HepG2 (cell line): ENCODE data around the gene CERT1. TPM values are rescaled to one million over a fixed set of nuclear protein-coding genes. Genes with fewer than 3 reads are reported as not detected.

Experiments
- ATAC-seq: fragments of 200-7000 bp; cut with Tn5 transposase; 3 replicates; pipeline ENCODE4 v1.9.1; 2020; ENCODE audit warnings: mild to moderate bottlenecking, moderate library complexity
- Bru-seq: library from RNA; stranded (reverse); fragments of 400-500 nt; gene quantifications from one replicate; lab custom pipeline; 2021; lab: Mats Ljungman, UMichigan
- BruChase-seq, 2 experiments: library from RNA; stranded (reverse); fragments of 400-500 nt; gene quantifications; one replicate each; lab custom pipeline; 2021; lab: Mats Ljungman, UMichigan
- BruUV-seq: library from RNA; stranded (reverse); fragments of 400-500 nt; replicated peaks from 2 replicates; lab custom pipeline; 2021; lab: Mats Ljungman, UMichigan
- CTCF ChIA-PET: fragments of 300-600 bp; formaldehyde crosslinking; extraction: SDS; loops from one replicate; lab custom pipeline; 2021; ENCODE audit warnings: low total read pairs, inconsistent platforms, low intra/inter-chr PET ratio; lab: Yijun Ruan, JAX
- POLR2A ChIA-PET: fragments of 350-600 bp; sonication (Branson Sonifier 250); formaldehyde crosslinking; loops from one replicate; lab custom pipeline; 2020; ENCODE audit warnings: antibody characterized with exemption, inconsistent platforms; lab: Yijun Ruan, JAX
- DNase-seq: peaks from one replicate; pipeline ENCODE4 v3.0.0-alpha.2; 2015; ENCODE audit warnings: low spot score
- FAIRE-seq: peaks from 3 replicates; lab custom pipeline; 2011; peaks lifted over from hg19 to GRCh38; lab: Jason Lieb, UNC
- H2AFZ ChIP-seq: one replicate; pipeline ENCODE4 v1.6.1; 2011; ENCODE audit warnings: low read length, inconsistent platforms
- H3K27ac ChIP-seq: fragments of 300-600 bp; 3 replicates; pipeline ENCODE4 v1.8.0; 2011; ENCODE audit warnings: mixed run types, mild to moderate bottlenecking, mixed read lengths, low read length, inconsistent platforms; ENCODE audit not compliant: insufficient read depth; ENCODE audit errors: extremely low read length
- H3K27me3 ChIP-seq, 2 experiments: fragments of 200-600 bp in 1 of 2; 2 replicates in 1 of 2; 3 replicates in 1 of 2; pipeline versions ENCODE4 v1.6.0 to v1.8.0; 2011; ENCODE audit warnings: low read length in 2 of 2, mild to moderate bottlenecking in 2 of 2, moderate library complexity in 2 of 2, inconsistent platforms in 1 of 2; ENCODE audit not compliant: insufficient read depth in 2 of 2, control insufficient read depth in 1 of 2
- H3K36me3 ChIP-seq, 2 experiments: fragments of 200-600 bp in 1 of 2; replicated peaks in 1 of 2; 2 replicates in 1 of 2; 3 replicates in 1 of 2; pipeline versions ENCODE4 v1.5.1 to v1.8.0; 2011; ENCODE audit warnings: low read length in 2 of 2, inconsistent platforms in 1 of 2; ENCODE audit not compliant: insufficient read depth in 2 of 2, control insufficient read depth in 1 of 2
- H3K4me1 ChIP-seq: 2 replicates; pipeline ENCODE4 v1.5.1; 2012; ENCODE audit warnings: low read length, inconsistent platforms; ENCODE audit not compliant: insufficient read depth
- H3K4me2 ChIP-seq: 2 replicates; pipeline ENCODE4 v1.6.0; 2011; ENCODE audit warnings: low read depth, low read length, inconsistent platforms
- H3K4me3 ChIP-seq, 3 experiments: fragments of 200-600 bp in 1 of 3; sonication (generic), shearing (Covaris generic) in 1 of 3; replicated peaks in 1 of 3; 2 replicates each; pipeline ENCODE4 v1.5.1; 2011 to 2016; ENCODE audit warnings: low read length in 3 of 3, inconsistent platforms in 2 of 3, low read depth in 2 of 3, mild to moderate bottlenecking in 2 of 3, control low read depth in 1 of 3, mixed read lengths in 1 of 3; ENCODE audit not compliant: insufficient read depth in 1 of 3
- H3K79me2 ChIP-seq: one replicate; pipeline ENCODE4 v1.6.1; 2011; ENCODE audit warnings: low read length, inconsistent platforms; ENCODE audit not compliant: insufficient read depth
- H3K9ac ChIP-seq: 2 replicates; pipeline ENCODE4 v1.6.0; 2011; ENCODE audit warnings: mild to moderate bottlenecking, low read depth, low read length, inconsistent platforms; ENCODE audit not compliant: insufficient read depth
- H3K9me3 ChIP-seq: 2 replicates; pipeline ENCODE4 v1.5.1; 2012; ENCODE audit warnings: mild to moderate bottlenecking, low read length
- H4K20me1 ChIP-seq: 2 replicates; pipeline ENCODE4 v1.6.0; 2011; ENCODE audit warnings: inconsistent platforms, mild to moderate bottlenecking, low read length, moderate library complexity; ENCODE audit not compliant: insufficient read depth
- ARID5B ChIP-seq: IDR thresholded peaks from 2 replicates; pipeline ENCODE4 v1.4.0; 2020; ENCODE audit warnings: mild to moderate bottlenecking, missing genetic modification reagents
- BCL6 ChIP-seq: IDR thresholded peaks from 2 replicates; pipeline ENCODE4 v1.6.1; 2016; ENCODE audit warnings: missing genetic modification reagents, missing compliant biosample characterization
- FLYWCH1 ChIP-seq: sonication (generic); formaldehyde crosslinking; IDR thresholded peaks from 2 replicates; pipeline ENCODE4 v1.8.1; 2023; ENCODE audit warnings: mild to moderate bottlenecking, missing genetic modification reagents
- HMGA1 ChIP-seq: sonication (generic); formaldehyde crosslinking; conservative IDR thresholded peaks from 2 replicates; pipeline ENCODE4 v1.4.0; 2020; ENCODE audit warnings: missing genetic modification reagents
- HNRNPUL1 ChIP-seq: fragments of 200-400 bp; formaldehyde crosslinking; IDR thresholded peaks from 2 replicates; pipeline ENCODE4 v1.6.1; 2017; ENCODE audit warnings: low read depth, mild to moderate bottlenecking, low read length, moderate library complexity
- ISL2 ChIP-seq: sonication (generic); formaldehyde crosslinking; IDR thresholded peaks from 2 replicates; pipeline ENCODE4 v1.5.0; 2020; ENCODE audit warnings: missing genetic modification reagents
- NCOA2 ChIP-seq: sonication (generic); formaldehyde crosslinking; IDR thresholded peaks from 2 replicates; pipeline ENCODE4 v1.8.0; 2022; ENCODE audit warnings: inconsistent platforms
- PAX8 ChIP-seq: sonication (generic); formaldehyde crosslinking; IDR thresholded peaks from 2 replicates; pipeline ENCODE4 v1.8.0; 2022; ENCODE audit warnings: mild to moderate bottlenecking, missing genetic modification reagents, borderline replicate concordance
- ZFP82 ChIP-seq: sonication (generic); formaldehyde crosslinking; IDR thresholded peaks from 2 replicates; pipeline ENCODE4 v1.5.1; 2020; ENCODE audit warnings: mild to moderate bottlenecking, missing genetic modification reagents, borderline replicate concordance
- ZMYM4 ChIP-seq: sonication (generic); formaldehyde crosslinking; IDR thresholded peaks from 2 replicates; pipeline ENCODE4 v1.8.1; 2023; ENCODE audit warnings: mild to moderate bottlenecking, missing genetic modification reagents
- ZNF563 ChIP-seq: sonication (generic); formaldehyde crosslinking; IDR thresholded peaks from 2 replicates; pipeline ENCODE4 v1.8.0; 2022; ENCODE audit warnings: mild to moderate bottlenecking, moderate library complexity, missing genetic modification reagents
- ZNF616 ChIP-seq: sonication (generic); formaldehyde crosslinking; IDR thresholded peaks from 2 replicates; pipeline ENCODE4 v1.5.0; 2020; ENCODE audit warnings: low read depth, mild to moderate bottlenecking, missing genetic modification reagents
- WGBS: methylation state at CpG from one replicate; pipeline ENCODE4 v1.1.6; 2017; ENCODE audit warnings: low lambda C conversion rate; 5-methylcytosine and 5-hydroxymethylcytosine counted together
- in situ Hi-C: cut with HindIII; loops from 2 replicates; pipeline ENCODE4 v1.10.0; 2017; ENCODE audit warnings: low pct_unique_long_range_greater_than_20kb; ENCODE audit not compliant: extremely low pct_ligation_motif_present
- intact Hi-C: fragments of 100-400 bp; cut with micrococcal nuclease; formaldehyde crosslinking; loops from one replicate; pipeline ENCODE4 v1.10.0; 2022; ENCODE audit not compliant: unreplicated experiment
- long read RNA-seq, 2 experiments: library from RNA in 1 of 2; library from polyadenylated mRNA in 1 of 2; stranded (forward) in 1 of 2; unstranded in 1 of 2; transcript quantifications; one replicate each; pipeline ENCODE4 v2.0.0, GENCODE V29; 2019 to 2022
- polyA minus RNA-seq, 3 experiments: library from RNA; depleted of rRNA, polyadenylated mRNA; stranded (reverse); fragments of >200 nt; gene quantifications; 2 replicates each; pipeline ENCODE4 v1.2.3, GENCODE V29; 2011; ENCODE audit warnings: low replicate concordance in 1 of 3
- polyA plus RNA-seq, 8 experiments: library from polyadenylated mRNA; depleted of rRNA in 3 of 8; stranded (reverse) in 7 of 8; unstranded in 1 of 8; fragments of >200 nt; fragmentation: Illumina TruSeq in 4 of 8; extraction: Trizol in 4 of 8; gene quantifications; 2 replicates each; pipeline versions ENCODE4 v1.2.1 to v1.2.3, GENCODE V29; 2011 to 2016; ENCODE audit warnings: low read depth in 4 of 8, missing spikeins in 1 of 8, mixed read lengths in 1 of 8; ENCODE audit not compliant: insufficient read depth in 1 of 8
- total RNA-seq, 5 experiments: library from RNA; depleted of rRNA; stranded (reverse); fragments of >200 nt; fragmentation: Illumina TruSeq; extraction: Trizol; gene quantifications; 2 replicates each; pipeline ENCODE4 v1.2.3, GENCODE V29; 2016; ENCODE audit warnings: low read depth in 1 of 5

Gene CERT1
- 12.7 and 23.6 TPM in 2 replicates for total RNA-seq (2016; rRNA removed; fragmentation: Illumina TruSeq; extraction: Trizol)
- total RNA-seq (2016; cell fraction: cytosol; rRNA removed; fragmentation: Illumina TruSeq; extraction: Trizol; ENCODE audit: low read depth), result 6.2 and 10.7 TPM in 2 replicates
- total RNA-seq (2016; cell fraction: insoluble cytoplasmic fraction; rRNA removed; fragmentation: Illumina TruSeq; extraction: Trizol), result 12.7 and 24.8 TPM in 2 replicates
- 6.2 and 7.1 TPM in 2 replicates for total RNA-seq (2016; cell fraction: membrane; rRNA removed; fragmentation: Illumina TruSeq; extraction: Trizol)
- 17.7 and 20.0 TPM in 2 replicates for total RNA-seq (2016; cell fraction: nucleus; rRNA removed; fragmentation: Illumina TruSeq; extraction: Trizol)
- polyA plus RNA-seq (2011; rRNA removed), result 8.2 and 8.6 TPM in 2 replicates
- polyA plus RNA-seq (2011; cell fraction: cytosol; rRNA removed), result 3.4 and 4.2 TPM in 2 replicates
- polyA plus RNA-seq (2011; cell fraction: nucleus; rRNA removed), result 9.5 and 10.2 TPM in 2 replicates
- polyA plus RNA-seq (2012), result 15.3 and 20.7 TPM in 2 replicates
- polyA plus RNA-seq (2016; cell fraction: cytosol; fragmentation: Illumina TruSeq; extraction: Trizol; ENCODE audit: low read depth), result 0.44 and 0.67 TPM in 2 replicates
- polyA plus RNA-seq (2016; cell fraction: insoluble cytoplasmic fraction; fragmentation: Illumina TruSeq; extraction: Trizol; ENCODE audit: low read depth), result 19.8 and 21.8 TPM in 2 replicates
- 2.1 and 2.8 TPM in 2 replicates for polyA plus RNA-seq (2016; cell fraction: membrane; fragmentation: Illumina TruSeq; extraction: Trizol; ENCODE audit: low read depth)
- polyA plus RNA-seq (2016; cell fraction: nucleus; fragmentation: Illumina TruSeq; extraction: Trizol; ENCODE audit: insufficient read depth, low read depth), result 17.9 and 18.3 TPM in 2 replicates
- polyA minus RNA-seq (2011; rRNA and poly(A)+ RNA removed; ENCODE audit: low replicate concordance), result 11.3 and 12.2 TPM in 2 replicates
- 14.3 and 17.3 TPM in 2 replicates for polyA minus RNA-seq (2011; cell fraction: cytosol; rRNA and poly(A)+ RNA removed)
- polyA minus RNA-seq (2011; cell fraction: nucleus; rRNA and poly(A)+ RNA removed), result 46.6 and 47.9 TPM in 2 replicates
- Bru-seq, nascent RNA, result percentile 80 among the genes with signal in this experiment
- percentile 72 among the genes with signal in this experiment for BruChase-seq, experiment 1, labeled RNA remaining after a 6-hour chase
- percentile 72 among the genes with signal in this experiment for BruChase-seq, experiment 2, labeled RNA remaining after a 2-hour chase
- long read RNA-seq, experiment 1, partial matches to known transcripts, result 1 of 5 reads
- long read RNA-seq, experiment 1, other reads (novel, unspliced or antisense), result 2 of 5 reads
- long read RNA-seq, experiment 2, partial matches to known transcripts, result 0 of 18 reads
- long read RNA-seq, experiment 2, other reads (novel, unspliced or antisense), result 14 of 18 reads

GRCh38 chr5:75511435-75512382 lies at the start of gene CERT1, which contains the start of gene POLK:
TSS of gene CERT1 (minus strand) at chr5:75511629. CDS start at chr5:75511207, 422 bp downstream.
TSS of gene POLK (plus strand) at chr5:75511891.
- CTCF ChIA-PET, result no interaction called here
- intact Hi-C loops, result loop anchor here (10.0 kb wide), 1 partner anchor 173 kb away; no protein-coding TSS in a partner anchor
- TF ChIP-seq PAX8 (CRISPR knock-in tag) (no peak), ZFP82 (no peak), ISL2 (CRISPR knock-in tag) (no peak), HMGA1 (CRISPR knock-in tag) (no peak), ZNF616 (CRISPR knock-in tag) (no peak), FLYWCH1 (CRISPR knock-in tag) (no peak), ARID5B (CRISPR knock-in tag) (no peak), BCL6 (CRISPR knock-in tag) (peak; percentile 30), HNRNPUL1 (no peak), ZMYM4 (CRISPR knock-in tag) (peak; percentile 73; the same call in 1 of the 2 replicates), NCOA2 (CRISPR knock-in tag) (no peak; the same call in 1 of the 2 replicates), ZNF563 (CRISPR knock-in tag) (no peak; the same call in 1 of the 2 replicates)

More at GRCh38 chr5:75511435-75512382, at the start of gene CERT1, which contains the start of gene POLK:
- H3K36me3 ChIP-seq, result no peaks in the 10 kb centered on the region
- H3K27me3 ChIP-seq, result no peaks in the 10 kb centered on the region; a peak in 1 of 5 replicates
- peak within 1 kb of the TSS; percentile 83 for H3K27ac ChIP-seq
- peak within 1 kb of the TSS; percentile 77 for H3K4me2 ChIP-seq
- peak; percentile 78 for FAIRE-seq
- H4K20me1 ChIP-seq, result peaks cover 19% of the 10 kb centered on the region
- peak within 1 kb of the TSS; percentile 87 for H3K9ac ChIP-seq
- BruUV-seq, result TSS peak; percentile 69
- 1% methylated on average over 53 of the region's 71 CpGs for WGBS
- peak; percentile 96 for DNase-seq
- POLR2A ChIA-PET, result interaction anchor here (0.6 to 1.2 kb wide), 4 partner anchors 175 to 1887 kb away, joined by 3 to 7 read pairs (median 4); partner anchors contain the start of gene HMGCR
- peak within 1 kb of the TSS; percentile 69 for H2AFZ ChIP-seq
- in situ Hi-C loops, result loop anchor here (25.0 kb wide), 1 partner anchor 824 kb away; the partner anchor contains the start of gene HEXB
- peak; percentile 97 for ATAC-seq
- H3K4me3 ChIP-seq, result peak within 1 kb of the TSS; percentile 89 to 96 (median 91)
- peaks cover 43% of the 10 kb centered on the region for H3K4me1 ChIP-seq
- H3K79me2 ChIP-seq, result peaks cover 59% of the 10 kb centered on the region
- H3K9me3 ChIP-seq, result no peaks in the 10 kb centered on the region
